ENCODE results near the gene PLEKHN1. TPM values are rescaled to one million over a fixed set of nuclear protein-coding genes. Genes with fewer than 3 reads are reported as not detected.

The PLEKHN1 gene
- total RNA-seq, 1 donor from 2014 or later: 6.4 TPM

GRCh38 chr1:932776-933602 is 33.3 kb upstream of the PLEKHN1 start:
- H3K27ac Mint-ChIP-seq: no peak overlapping the region
- DNase-seq (ENCODE audit: extremely low spot score, unreplicated experiment): no peak
- H3K27me3 Mint-ChIP-seq: peaks cover 37% of the 10 kb centered on the region
- no peaks in the 10 kb centered on the region for H3K9me3 Mint-ChIP-seq
- no peaks in the 10 kb centered on the region for H3K36me3 Mint-ChIP-seq
- peaks cover 16% of the 10 kb centered on the region for H3K4me1 Mint-ChIP-seq (ENCODE audit: unreplicated experiment)
- peak overlapping the region; percentile 47 for H3K4me3 Mint-ChIP-seq
- TF ChIP-seq CTCF (conservative IDR thresholded peaks at IDR 0.05): no peak

GRCh38 chr1:933603-933940 is 32.7 kb upstream of the PLEKHN1 start:
- Mint-ChIP-seq H3K4me1 (ENCODE audit: unreplicated experiment) (peaks cover 21% of the 10 kb centered on the region), H3K4me3 (no peak overlapping the region), H3K36me3 (no peaks in the 10 kb centered on the region), H3K27me3 (peaks cover 41% of the 10 kb centered on the region), H3K9me3 (no peaks in the 10 kb centered on the region), H3K27ac (no peak overlapping the region)
- no peak for TF ChIP-seq CTCF (conservative IDR thresholded peaks at IDR 0.05)
- no peak for DNase-seq (ENCODE audit: extremely low spot score, unreplicated experiment)

- Mint-ChIP-seq H3K4me1 (ENCODE audit: unreplicated experiment) (peaks cover 21% of the 10 kb centered on the region), H3K27ac (peak overlapping the region; percentile 68), H3K4me3 (peak overlapping the region; percentile 54), H3K9me3 (no peaks in the 10 kb centered on the region), H3K36me3 (no peaks in the 10 kb centered on the region), H3K27me3 (peaks cover 35% of the 10 kb centered on the region)
- no peak for DNase-seq (ENCODE audit: extremely low spot score, unreplicated experiment)
- TF ChIP-seq CTCF (conservative IDR thresholded peaks at IDR 0.05): no peak
These were observed 31.1 kb upstream of the PLEKHN1 start for GRCh38 chr1:934991-935750.

- H3K4me3 Mint-ChIP-seq: peak overlapping the region; percentile 54
- H3K27ac Mint-ChIP-seq: no peak overlapping the region
- H3K9me3 Mint-ChIP-seq: no peaks in the 10 kb centered on the region
- TF ChIP-seq CTCF (conservative IDR thresholded peaks at IDR 0.05): no peak
- H3K36me3 Mint-ChIP-seq: no peaks in the 10 kb centered on the region
- peaks cover 21% of the 10 kb centered on the region for H3K4me1 Mint-ChIP-seq (ENCODE audit: unreplicated experiment)
- peaks cover 35% of the 10 kb centered on the region for H3K27me3 Mint-ChIP-seq
- DNase-seq (ENCODE audit: extremely low spot score, unreplicated experiment): peak; percentile 86
These were observed 30.5 kb upstream of the PLEKHN1 start for GRCh38 chr1:935751-936231.

- Mint-ChIP-seq H3K9me3 (no peaks in the 10 kb centered on the region), H3K36me3 (no peaks in the 10 kb centered on the region), H3K27ac (no peak overlapping the region), H3K27me3 (peaks cover 33% of the 10 kb centered on the region), H3K4me1 (ENCODE audit: unreplicated experiment) (peaks cover 16% of the 10 kb centered on the region), H3K4me3 (peak overlapping the region; percentile 28)
- no peak for TF ChIP-seq CTCF (conservative IDR thresholded peaks at IDR 0.05)
- DNase-seq (ENCODE audit: extremely low spot score, unreplicated experiment): no peak
These were observed 29.7 kb upstream of the PLEKHN1 start for GRCh38 chr1:936348-937264.
